GM21786 (cell line): ENCODE results near the gene ZNF771.
"Not testable (repeated sequence)": the region's sequence is repeated elsewhere in the genome, so short reads cannot be mapped to it uniquely, and the experiment has no call there.

ENCODE experiments used
- ATAC-seq: cut with Tn5 transposase; IDR thresholded peaks from one replicate; pipeline ENCODE4 v1.9.1; 2021; ENCODE audit not compliant: unreplicated experiment

Gene ZNF771

DNA sequence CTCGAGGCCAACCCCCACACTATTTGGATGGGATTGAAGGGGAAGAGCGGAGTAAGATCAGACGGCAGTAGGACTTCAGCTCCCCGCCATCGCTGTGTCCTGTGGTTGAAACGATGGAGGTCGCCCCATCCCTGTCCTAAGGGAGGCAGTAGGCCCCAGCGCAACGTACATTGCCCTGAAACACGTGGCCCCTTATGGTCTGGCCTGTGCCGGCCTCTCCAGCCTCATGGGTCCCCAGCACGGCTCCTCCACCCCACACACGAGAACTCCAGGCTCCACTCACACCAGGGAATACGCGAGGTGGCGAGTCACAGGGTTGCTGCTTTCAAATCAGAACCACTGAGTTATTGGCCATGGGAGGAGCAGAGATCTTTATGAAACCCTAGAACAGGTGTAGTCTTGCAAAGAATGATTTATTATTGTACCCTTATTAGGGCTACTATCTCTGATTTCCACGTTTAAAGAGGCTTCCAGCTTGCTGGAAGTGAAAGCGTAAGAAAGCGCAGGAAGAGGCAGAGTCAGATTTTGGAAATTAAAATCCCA is 23.1 kb downstream of the ZNF771 start:
- ATAC-seq = peak; percentile 7

DNA sequence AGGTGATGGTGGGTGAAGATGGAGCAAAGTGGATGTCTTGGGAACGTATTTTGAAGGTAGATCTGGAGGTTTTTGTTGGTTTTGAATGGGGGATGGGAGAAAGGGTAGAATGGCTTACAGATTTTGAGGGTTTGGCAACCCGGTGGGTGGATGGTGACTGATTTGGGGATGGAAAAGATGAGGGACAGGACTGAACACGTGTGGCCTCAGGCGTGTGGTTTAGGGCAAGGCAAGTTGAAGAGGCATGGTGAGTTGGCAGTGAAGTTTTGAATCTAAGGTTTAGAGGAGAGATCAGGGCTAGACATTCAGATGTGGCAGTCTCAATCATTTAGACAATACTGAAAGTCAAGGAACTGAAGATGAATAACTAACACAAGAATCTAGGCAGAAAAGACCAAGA is 27.4 kb downstream of the ZNF771 start:
- no peak for ATAC-seq

DNA sequence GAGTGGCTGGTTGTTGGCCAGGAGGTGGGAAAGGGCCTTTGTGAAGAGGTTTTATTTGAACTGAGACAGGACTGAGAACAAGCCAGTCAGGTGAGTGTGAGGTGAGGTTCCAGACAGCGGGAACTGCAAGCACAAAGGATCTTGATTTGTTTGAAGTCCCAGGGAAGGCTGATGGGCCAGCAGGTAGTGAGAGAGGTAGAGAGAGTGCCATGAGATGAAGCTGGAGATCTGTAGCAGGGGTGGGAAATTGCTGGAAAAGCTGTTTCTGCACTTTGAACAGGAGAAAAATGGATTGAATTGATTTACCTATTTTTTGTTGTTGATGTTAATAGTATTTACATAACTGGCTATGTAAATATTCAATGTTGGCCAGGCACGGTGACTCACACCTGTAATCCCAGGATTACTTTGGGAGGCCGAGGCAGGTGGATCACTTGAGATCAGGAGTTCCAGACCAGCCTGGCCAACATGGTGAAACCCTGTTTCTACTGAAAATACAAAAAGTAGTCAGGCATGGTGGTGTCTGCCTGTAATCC is 30.2 kb downstream of the ZNF771 start:
- ATAC-seq = no peak

DNA sequence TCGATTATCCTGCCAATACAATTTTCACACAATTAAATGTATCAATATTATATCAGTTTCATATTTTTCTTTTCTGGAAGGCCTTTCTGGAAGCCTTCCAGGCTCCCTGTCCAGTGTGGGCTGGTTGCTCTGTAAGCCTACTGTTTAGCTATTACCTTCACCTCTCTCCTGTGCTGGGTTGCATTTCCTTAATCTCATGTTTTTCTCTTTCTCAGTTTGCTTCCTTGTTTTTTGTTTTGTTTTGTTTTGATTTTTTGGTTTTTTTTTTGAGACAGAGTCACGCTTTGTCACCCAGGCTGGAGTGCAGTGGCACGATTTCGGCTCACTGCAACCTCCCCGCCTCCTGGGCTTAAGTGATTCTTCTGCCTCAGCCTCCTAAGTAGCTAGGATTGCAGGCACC is 31.4 kb downstream of the ZNF771 start:
- ATAC-seq = no peak

DNA sequence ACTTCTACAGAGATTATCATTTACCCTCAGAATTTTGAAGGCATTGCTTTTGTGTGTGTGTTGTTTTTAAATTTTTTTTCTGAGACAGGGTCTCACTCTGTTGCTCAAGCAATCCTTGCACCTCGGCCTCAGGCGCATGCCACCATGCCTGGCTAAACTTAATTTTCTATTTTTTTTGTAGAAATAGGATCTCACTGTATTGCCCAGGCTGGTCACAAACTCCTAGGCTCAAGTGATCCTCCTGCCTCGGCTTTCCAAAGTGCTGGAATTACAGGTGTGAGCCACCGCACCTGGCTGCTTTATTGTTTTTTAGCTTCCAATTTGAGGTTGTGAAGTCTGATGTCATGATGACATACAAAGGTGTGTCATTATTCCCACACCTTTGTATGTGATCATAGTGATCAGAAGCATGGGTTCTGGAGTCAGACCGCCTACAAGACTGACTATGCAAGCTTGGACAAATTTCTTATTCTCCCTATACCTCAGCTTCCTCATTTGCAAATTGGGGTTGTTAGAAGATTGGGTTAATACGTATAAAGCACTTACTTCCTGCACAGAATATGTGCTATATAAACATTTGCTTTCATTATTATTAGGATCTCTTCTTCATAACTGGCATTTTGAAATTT is 32.4 kb downstream of the ZNF771 start:
- no peak for ATAC-seq

DNA sequence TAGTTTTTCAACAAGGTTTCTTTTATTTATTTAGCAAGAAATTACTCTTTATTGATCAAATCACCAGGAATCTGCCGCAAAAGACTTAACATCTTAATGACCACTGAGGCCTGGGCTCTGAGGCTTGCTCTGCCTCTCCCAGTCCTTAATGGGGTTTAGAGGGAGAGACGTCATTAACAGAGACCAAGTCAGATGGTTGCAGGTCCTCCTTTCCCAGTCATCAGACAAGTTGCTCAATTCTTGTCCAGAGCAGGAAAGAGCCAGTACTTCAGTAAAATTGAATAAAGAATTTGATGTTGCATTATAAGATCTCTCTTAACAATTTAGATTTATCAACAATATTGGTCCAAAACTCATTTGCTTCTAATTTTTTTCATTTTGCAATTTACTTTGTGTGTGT is 36.2 kb downstream of the ZNF771 start:
- ATAC-seq = no peak

DNA sequence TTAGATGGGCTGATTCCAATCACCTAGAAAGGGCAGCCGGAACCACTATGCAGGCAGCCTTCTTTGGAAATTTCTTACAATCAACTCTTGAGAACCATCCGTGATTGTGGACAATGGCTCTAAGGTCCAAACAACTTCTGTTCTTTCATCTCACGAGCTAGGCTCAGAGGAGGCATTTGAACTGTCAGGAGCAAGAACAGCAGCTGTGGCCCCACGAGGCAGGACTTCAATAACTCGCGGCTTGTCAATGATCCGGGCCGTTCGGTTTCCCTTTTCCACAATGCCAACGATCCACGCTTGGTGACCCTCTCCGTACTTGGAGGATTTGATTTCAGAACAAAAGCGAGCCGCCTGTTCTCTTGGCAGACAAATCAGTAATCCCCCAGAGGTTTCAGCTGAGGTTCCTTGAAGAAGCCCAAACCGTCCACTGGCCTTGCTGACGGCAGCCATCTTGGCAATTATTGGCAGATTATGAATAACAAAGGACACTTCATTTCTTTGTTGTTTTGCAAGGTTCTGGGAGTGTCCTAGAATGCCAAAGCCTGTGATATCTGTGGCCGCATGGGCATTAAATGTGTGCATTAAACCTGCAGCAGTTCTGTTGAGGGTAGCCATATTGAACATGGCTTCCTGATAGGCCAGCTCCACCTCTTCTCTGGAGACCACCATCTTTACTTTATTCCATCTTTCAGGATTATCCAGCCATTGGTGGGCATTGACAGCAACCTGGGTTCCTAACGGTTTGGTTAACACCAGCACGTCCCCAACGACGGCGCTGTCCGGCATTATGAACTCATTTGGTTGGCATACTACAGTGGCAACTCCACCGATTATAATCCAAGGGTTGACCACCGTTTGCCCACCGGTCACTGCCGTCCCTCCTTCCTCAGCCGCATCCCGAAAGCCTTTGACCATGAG is 37.1 kb downstream of the ZNF771 start:
- no peak for ATAC-seq

DNA sequence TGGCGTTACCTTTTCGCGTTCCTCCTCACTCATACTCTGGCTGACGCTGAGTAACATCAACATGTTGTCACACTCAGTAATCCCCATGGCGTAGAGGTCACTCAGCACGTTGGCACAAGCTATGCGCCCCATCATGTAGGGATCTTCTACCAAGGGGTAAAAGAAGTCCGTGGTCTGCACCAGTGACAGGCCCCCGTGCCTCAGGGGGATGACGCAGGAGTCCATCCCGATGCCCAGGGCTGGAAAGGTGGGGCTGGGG is 37.7 kb downstream of the ZNF771 start:
- no peak for ATAC-seq

DNA sequence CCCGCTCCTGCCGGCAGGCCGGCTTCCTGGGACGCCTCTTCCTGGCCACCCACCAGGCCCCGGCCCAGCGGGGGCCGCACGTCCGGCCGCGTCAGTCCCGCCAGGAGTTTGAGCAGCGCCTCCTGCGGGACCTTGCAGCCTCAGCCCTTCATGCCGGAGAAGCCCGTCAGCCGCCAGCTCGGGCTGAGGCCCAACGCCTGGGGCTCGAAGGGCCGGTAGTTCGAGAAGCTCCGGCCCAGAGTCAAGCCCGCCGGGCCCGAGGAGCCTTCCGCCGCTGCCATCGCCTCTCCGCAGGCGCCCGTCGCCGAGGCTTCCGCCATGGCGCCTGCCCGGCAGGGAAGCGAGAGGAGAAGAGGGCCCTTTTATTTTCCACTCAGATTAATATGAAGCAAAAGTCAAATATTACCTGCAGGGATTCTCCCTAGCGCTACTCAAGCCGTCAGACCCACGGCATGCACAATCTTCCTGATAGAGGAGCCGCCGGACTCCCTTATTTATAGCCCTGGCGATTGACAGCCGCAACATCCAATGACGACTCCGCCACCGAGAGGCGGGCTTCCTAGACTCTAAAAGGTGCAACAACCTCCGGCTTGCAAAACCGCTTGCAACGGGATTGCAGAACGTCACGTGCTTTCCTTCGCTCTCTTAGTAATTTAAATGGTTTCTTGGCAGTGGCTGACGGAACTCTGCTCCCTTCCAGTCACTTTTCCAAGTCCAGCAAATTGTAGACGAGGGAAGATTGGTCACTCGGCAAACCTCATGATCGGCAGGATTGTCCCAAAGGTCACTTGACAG is 38.2 kb downstream of the ZNF771 start, which contains the start of gene SEPHS2:
SEPHS2 (minus strand) TSS at position 467 of the 795 bp plus-strand sequence; CDS start at position 320, 147 bp downstream.
- ATAC-seq = peak; percentile 89

DNA sequence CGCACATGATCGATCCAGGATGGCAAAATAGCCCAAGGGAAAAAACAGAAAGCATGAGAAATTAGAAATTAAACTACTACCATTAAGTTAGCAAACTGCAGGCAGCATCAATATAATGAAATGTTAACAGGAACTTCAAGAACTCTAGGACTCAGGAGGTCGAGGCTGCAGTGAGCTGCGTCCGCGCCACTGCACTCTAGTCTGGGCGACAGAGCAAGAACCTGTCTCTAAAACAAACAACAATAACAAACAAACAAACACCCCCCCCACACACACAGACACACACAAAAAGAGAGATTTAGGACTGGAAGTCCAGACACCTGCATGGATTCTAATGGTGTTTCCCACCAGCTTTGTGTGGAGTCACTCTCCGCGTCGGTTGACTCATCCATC is 38.8 kb downstream of the ZNF771 start:
- ATAC-seq = no peak

DNA sequence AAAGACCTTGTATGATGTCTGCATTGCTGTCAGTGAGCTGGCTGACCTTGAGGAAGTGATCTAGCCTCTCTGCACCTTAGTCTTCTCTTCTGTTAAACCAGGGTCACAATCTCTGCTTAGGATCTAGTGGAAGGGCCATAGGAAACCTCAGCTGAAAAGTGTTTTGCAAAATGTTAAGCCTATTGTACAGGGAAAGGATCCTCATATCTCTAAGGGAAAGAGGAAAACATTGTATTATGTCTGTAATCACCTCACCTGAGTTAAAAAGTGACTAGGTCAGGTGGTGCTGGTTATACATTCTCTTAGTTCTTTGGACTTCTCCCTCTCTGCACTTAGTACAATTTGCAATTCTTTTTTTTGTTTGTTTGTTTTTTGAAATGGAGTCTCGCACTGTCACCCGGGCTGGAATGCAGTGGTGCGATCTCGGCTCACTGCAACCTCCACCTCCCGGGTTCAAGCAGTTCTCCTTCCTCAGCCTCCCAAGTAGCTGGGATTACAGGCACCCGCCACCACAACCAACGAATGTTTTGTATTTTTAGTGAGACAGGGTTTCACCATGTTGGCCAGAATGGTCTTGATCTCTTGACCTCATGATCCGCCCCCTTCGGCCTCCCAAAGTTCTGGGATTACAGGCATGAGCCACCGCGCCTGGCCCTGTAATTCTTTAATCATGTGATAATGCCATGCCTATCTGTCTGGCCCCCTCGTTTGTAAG is 40.3 kb downstream of the ZNF771 start:
- no peak for ATAC-seq

DNA sequence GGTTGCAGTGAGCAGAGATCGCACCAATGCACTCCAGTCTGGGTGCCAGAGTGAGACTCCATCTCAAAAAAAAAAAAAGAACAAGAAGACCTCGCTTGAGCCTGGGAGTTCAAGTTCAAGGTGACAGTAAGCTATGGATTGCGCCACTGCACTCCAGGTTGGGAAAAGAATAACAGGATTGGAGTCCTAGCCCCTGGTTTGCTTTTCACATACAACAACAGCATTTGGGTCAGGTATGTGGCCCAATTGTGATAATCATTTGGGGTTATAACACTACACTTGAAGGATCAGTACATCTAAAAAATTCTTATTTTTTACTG is 41.7 kb downstream of the ZNF771 start:
- ATAC-seq = no peak

DNA sequence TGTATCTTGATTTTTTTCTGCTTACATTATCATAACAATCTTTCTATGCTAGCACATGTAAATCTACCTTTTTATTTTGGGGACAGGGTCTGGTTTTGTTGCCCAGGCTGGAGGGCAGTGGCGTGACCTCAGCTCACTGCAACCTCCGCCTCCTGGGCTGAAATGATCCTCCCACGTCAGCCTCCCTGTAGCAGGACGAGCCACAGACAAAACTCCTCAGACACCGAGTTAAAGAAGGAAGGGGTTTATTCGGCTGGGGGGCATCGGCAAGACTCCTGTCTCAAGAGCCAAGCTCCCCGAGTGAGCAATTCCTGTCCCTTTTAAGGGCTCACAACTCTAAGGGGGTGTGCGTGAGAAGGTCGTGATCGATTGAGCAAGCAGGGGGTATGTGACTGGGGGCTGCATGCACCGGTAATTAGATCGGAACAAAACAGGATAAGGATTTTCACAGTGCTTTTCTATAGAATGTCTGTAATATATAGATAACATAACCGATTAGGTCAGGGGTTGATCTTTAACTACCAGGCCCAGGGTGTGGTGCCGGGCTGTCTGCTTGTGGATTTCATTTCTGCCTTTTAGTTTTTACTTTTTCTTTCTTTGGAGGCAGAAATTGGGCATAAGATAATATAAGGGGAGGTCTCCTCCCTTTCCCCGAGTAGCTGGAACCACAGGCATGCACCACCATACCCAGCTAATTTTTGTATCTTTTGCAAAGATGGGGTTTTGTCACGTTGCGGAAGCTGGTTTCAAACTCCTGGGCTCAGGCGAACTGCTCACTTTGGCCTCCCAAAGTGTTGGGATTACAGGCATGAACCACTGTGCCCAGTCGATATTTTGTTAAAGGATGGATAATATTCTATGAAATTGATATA is 45.5 kb downstream of the ZNF771 start:
- ATAC-seq = not testable (repeated sequence)

DNA sequence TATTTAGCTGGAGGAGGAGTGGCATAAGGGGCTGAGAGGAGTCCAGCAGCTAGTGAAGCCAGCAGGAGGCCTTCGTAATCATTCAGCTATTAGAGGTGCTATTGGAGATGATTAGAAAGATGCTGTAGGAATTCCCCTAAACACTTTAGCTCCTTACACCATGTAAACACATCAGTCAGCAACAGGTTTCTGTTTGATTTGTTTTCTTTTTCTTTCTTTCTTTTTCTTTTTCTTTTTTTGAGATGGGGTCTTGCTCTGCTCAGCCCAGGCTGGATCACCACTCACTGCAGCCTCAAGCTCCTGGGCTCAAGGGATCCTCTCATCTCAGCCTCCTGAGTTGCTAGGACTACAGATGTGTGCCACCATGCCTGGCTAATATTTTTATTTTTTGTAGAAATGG is 48.9 kb downstream of the ZNF771 start:
- ATAC-seq = no peak

DNA sequence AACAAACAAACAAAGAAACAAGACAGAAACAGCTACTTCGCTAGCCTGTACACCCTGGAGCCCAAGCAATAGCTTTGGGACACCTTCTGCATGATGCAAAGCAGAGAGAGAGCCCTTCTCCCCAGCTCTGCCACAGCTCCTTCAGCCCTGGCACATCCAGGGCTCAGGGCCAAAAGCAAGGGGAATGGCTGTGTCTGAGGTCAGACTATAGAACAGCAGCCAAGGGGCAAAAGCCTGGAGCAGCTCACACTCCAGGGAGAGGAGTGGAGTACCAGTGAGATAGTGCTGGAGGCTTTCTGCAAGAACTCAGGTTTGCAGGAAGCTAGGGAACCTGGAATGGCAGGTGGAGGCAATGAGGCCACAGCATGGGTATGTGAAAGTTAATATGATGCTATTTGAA is 49.9 kb downstream of the ZNF771 start:
- ATAC-seq = no peak

DNA sequence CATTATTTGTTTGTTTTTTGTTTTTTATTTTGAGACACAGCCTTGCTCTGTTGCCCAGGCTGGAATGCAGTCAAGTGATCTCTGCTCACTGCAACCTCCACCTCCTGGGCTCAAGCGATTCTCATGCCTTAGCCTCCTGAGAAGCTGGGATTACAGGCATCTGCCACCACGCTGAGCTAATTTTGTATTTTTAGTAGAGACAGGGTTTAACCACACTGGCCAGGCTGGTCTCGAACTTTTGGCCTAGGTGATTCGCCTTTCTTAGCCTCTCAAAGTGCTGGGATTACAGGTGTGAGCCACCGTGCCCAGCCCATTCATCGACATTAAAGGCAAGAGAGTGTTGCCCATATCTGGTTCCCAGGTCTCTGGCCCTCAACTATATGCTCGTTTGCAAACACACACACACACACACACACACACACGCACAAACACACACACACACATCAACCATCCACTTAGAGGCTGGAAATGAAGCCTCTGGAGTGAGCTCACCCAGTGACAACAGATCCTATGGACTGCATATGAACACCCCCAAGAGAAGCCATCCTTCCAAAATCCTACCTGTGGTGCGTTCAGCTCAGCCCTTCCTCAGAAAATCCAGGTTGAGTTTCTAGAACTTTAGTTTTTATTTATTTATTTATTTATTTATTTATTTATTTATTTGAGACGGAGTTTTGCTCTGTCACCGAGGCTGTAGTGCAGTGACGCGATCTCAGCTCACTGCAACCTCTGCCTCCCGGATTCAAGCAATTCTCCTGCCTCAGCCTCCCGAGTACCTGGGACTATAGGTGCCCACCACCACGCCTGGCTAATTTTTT is 50.5 kb downstream of the ZNF771 start:
- no peak for ATAC-seq

DNA sequence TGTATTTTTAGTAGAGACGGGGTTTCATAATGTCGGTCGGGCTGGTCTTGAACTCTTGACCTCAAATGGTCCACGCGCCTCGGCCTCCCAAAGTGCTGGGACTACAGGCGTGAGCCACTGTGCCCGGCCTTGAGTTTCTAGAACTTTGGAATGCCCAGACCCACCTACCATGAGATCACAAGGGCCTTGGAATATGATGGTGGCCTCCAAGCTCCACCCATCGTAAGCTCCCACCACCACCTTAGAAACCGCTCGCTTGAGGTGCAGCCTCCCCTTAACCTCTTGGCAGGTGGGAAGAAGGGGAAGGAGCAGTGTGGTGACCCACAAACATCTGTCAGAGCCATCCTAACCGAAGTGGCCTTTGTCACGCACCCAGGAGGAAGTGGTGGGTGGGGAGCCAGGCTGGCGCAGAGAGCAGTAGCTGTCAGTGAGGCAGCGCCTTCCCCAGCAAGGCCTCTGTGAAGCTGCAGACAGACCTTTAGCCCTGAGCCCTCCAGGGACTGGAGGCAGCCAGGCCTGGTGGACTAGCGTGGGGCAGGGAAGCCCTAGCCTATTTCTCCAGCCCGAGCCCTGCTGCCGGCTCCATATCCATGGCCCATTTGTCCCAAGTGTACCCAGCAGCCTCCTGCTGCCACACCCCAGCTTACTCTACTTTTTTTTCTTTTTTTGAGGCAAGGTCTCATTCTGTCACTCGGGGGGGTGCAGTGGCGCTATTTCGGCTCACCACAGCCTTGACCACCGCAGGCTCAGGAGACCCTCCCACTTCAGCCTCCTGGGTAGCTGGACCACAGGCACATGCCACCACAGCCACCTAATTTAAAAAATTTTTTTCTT is 51.4 kb downstream of the ZNF771 start:
- ATAC-seq = peak; percentile 76

DNA sequence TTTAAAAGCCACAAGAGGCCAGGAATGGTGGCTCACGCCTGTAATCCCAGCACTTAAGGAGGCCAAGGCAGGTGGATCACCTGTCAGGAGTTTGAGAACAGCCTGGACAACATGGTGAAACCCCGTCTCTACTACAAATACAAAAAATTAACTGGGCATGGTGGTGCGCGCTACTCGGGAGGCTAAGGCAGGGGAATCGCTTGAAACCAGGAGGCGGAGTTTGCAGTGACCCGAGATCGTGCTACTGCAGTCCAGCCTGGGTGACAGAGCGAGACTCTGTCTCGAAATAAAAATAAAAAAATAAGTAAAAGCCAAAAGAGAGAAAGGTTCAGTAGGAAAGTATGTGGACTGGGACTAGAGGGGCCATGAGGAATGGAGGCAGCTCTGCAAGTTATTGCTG is 52.0 kb downstream of the ZNF771 start:
- ATAC-seq = no peak
